H1 (cell line): Measurements from ENCODE around the gene OR5AP2. TPM values are rescaled to one million over a fixed set of nuclear protein-coding genes. Genes with fewer than 3 reads are reported as not detected.

ENCODE experiments used
- BACH1 ChIP-seq: IDR thresholded peaks from 2 replicates; pipeline ENCODE4 v1.6.1; 2012; ENCODE audit warnings: low read length, improper control_type of control experiment
- BCL11A ChIP-seq, 2 experiments: IDR thresholded peaks; one replicate each; pipeline ENCODE4 v1.6.1; 2011; ENCODE audit warnings: low read depth in 2 of 2, low read length in 2 of 2, mild to moderate bottlenecking in 2 of 2
- CTBP2 ChIP-seq: IDR thresholded peaks from 2 replicates; pipeline ENCODE4 v1.7.0; 2011; ENCODE audit warnings: borderline replicate concordance, mild to moderate bottlenecking, moderate library complexity, mixed read lengths, low read length; ENCODE audit not compliant: insufficient read depth, insufficient read length
- CTCF ChIP-seq, 3 experiments: IDR thresholded peaks; 1 replicate in 2 of 3; 2 replicates in 1 of 3; pipeline versions ENCODE4 v1.5.1 to v1.6.1; 2011; ENCODE audit warnings: low read length in 3 of 3, mild to moderate bottlenecking in 3 of 3, inconsistent platforms in 2 of 3, low read depth in 1 of 3, moderate library complexity in 1 of 3; ENCODE audit not compliant: insufficient read depth in 1 of 3; ENCODE audit errors: control extremely low read depth in 1 of 3
- EGR1 ChIP-seq: IDR thresholded peaks from 2 replicates; pipeline ENCODE4 v1.6.1; 2011; ENCODE audit warnings: low read depth, low read length, borderline replicate concordance
- EP300 ChIP-seq, 2 experiments: IDR thresholded peaks; 1 replicate in 1 of 2; 2 replicates in 1 of 2; pipeline ENCODE4 v1.6.1; 2011 to 2012; ENCODE audit warnings: low read depth in 2 of 2, low read length in 2 of 2, mild to moderate bottlenecking in 2 of 2, borderline replicate concordance in 1 of 2, inconsistent platforms in 1 of 2, moderate library complexity in 1 of 2
- FOSL1 ChIP-seq: IDR thresholded peaks from 2 replicates; pipeline ENCODE4 v1.6.1; 2011; ENCODE audit warnings: mild to moderate bottlenecking, low read depth, low read length, moderate library complexity; ENCODE audit not compliant: insufficient read depth
- HDAC2 ChIP-seq, 2 experiments: fragments of 300-600 bp in 1 of 2; sonication (generic) in 1 of 2; IDR thresholded peaks; 2 replicates each; pipeline ENCODE4 v1.6.1; 2011 to 2012; ENCODE audit warnings: low read depth in 2 of 2, low read length in 2 of 2, mild to moderate bottlenecking in 2 of 2, moderate library complexity in 2 of 2, borderline replicate concordance in 1 of 2, inconsistent platforms in 1 of 2
- HDAC6 ChIP-seq: IDR thresholded peaks from one replicate; pipeline ENCODE4 v1.7.1; 2012; ENCODE audit warnings: low read depth, mild to moderate bottlenecking, inconsistent platforms, low read length, moderate library complexity
- KDM4A ChIP-seq: IDR thresholded peaks from one replicate; pipeline ENCODE4 v1.7.1; 2012; ENCODE audit warnings: low read depth, mild to moderate bottlenecking, moderate library complexity, low read length, inconsistent platforms; ENCODE audit not compliant: severe bottlenecking
- MAFK ChIP-seq: IDR thresholded peaks from 2 replicates; pipeline ENCODE4 v1.6.1; 2012; ENCODE audit warnings: low read depth, mild to moderate bottlenecking, improper control_type of control experiment, low read length
- NANOG ChIP-seq: IDR thresholded peaks from 2 replicates; pipeline ENCODE4 v1.6.1; 2011; ENCODE audit warnings: low read length, low read depth, mild to moderate bottlenecking, inconsistent platforms; ENCODE audit not compliant: insufficient read depth, poor library complexity, severe bottlenecking
- POLR2A ChIP-seq, 2 experiments: IDR thresholded peaks; 1 replicate in 1 of 2; 2 replicates in 1 of 2; pipeline ENCODE4 v1.6.1; 2011; ENCODE audit warnings: low read depth in 2 of 2, low read length in 2 of 2, mild to moderate bottlenecking in 2 of 2; ENCODE audit errors: control extremely low read depth in 1 of 2
- POLR2AphosphoS5 ChIP-seq: IDR thresholded peaks from 2 replicates; pipeline ENCODE4 v1.6.1; 2011; ENCODE audit warnings: low read depth, low read length
- RNF2 ChIP-seq: fragments of 200-900, 300-1000 bp; sonication (generic); IDR thresholded peaks from 2 replicates; pipeline ENCODE4 v1.7.1; 2016; ENCODE audit warnings: borderline replicate concordance, low read depth, mild to moderate bottlenecking, antibody characterized with exemption, low read length; ENCODE audit not compliant: poor library complexity, severe bottlenecking; ENCODE audit errors: missing control alignments
- SAP30 ChIP-seq: fragments of 300-600 bp; sonication (generic); IDR thresholded peaks from 2 replicates; pipeline ENCODE4 v1.7.1; 2012; ENCODE audit warnings: low read length, moderate library complexity, mild to moderate bottlenecking, inconsistent platforms; ENCODE audit not compliant: insufficient read depth, insufficient replicate concordance
- SIN3A ChIP-seq, 2 experiments: IDR thresholded peaks in 1 of 2; conservative IDR thresholded peaks in 1 of 2; 2 replicates each; pipeline ENCODE4 v1.6.1; 2011 to 2012; ENCODE audit warnings: low read length in 2 of 2, improper control_type of control experiment in 1 of 2, low read depth in 1 of 2, mild to moderate bottlenecking in 1 of 2
- SP1 ChIP-seq: IDR thresholded peaks from 2 replicates; pipeline ENCODE4 v1.6.1; 2011; ENCODE audit warnings: low read depth, low read length
- SP2 ChIP-seq: IDR thresholded peaks from 2 replicates; pipeline ENCODE4 v1.6.1; 2012; ENCODE audit warnings: mild to moderate bottlenecking, low read length, inconsistent platforms
- TEAD4 ChIP-seq: IDR thresholded peaks from 2 replicates; pipeline ENCODE4 v1.6.1; 2012; ENCODE audit warnings: low read depth, low read length, inconsistent platforms, mixed read lengths
- polyA plus RNA-seq, 7 experiments: library from polyadenylated mRNA; depleted of rRNA in 3 of 7; stranded (reverse) in 5 of 7; unstranded in 2 of 7; fragments of >200 nt in 5 of 7; fragments of 200-250 nt in 2 of 7; gene quantifications; 1 replicate in 5 of 7; 2 replicates in 1 of 7; 4 replicates in 1 of 7; pipeline versions ENCODE4 v1.2.1 to v1.2.3, GENCODE V29; 2011 to 2013; ENCODE audit warnings: missing spikeins in 2 of 7, mixed read lengths in 2 of 7
- total RNA-seq: library from RNA; stranded (reverse); fragmentation: NEBNext Ultra II Directional; extraction: Animal tissue kit (Norgen Biotek cat#: 25700); gene quantifications from 2 replicates; pipeline ENCODE4 v1.2.1, GENCODE V29; 2021

Gene OR5AP2
- total and polyA plus RNA-seq, 2 of the 8 experiments (the other 6 are each of a cell fraction or from before 2014, with no cell fraction given), result not detected

GRCh38 chr11:56659755-56660154 is 17.5 kb upstream of the OR5AP2 start (continued):
- TF ChIP-seq CTCF (IDR thresholded peaks at IDR 0.05; ENCODE audit: control extremely low read depth in 1 of 3, insufficient read depth in 1 of 3, low read depth in 1 of 3, low read length in 3 of 3) (no peak), TEAD4 (peak; percentile 96), SP2 (no peak), SIN3A (conservative IDR thresholded peaks at IDR 0.05 in 1 of 2, IDR thresholded peaks at IDR 0.05 in 1 of 2; ENCODE audit: low read depth in 1 of 2, low read length in 2 of 2) (no peak), EGR1 (no peak), KDM4A (no peak), POLR2A (IDR thresholded peaks at IDR 0.05; ENCODE audit: control extremely low read depth in 1 of 2, low read depth in 2 of 2, low read length in 2 of 2) (peak in 1 of 2 experiments; percentile 85; a peak in 2 of 3 replicates), SAP30 (no peak), BCL11A (IDR thresholded peaks at IDR 0.05; ENCODE audit: low read depth in 2 of 2, low read length in 2 of 2) (peak in 1 of 2 experiments; percentile 53), MAFK (no peak), HDAC2 (IDR thresholded peaks at IDR 0.05; ENCODE audit: borderline replicate concordance in 1 of 2, low read depth in 2 of 2, low read length in 2 of 2) (peak; percentile 73 to 87; a peak in 2 of 4 replicates), EP300 (IDR thresholded peaks at IDR 0.05; ENCODE audit: borderline replicate concordance in 1 of 2, low read depth in 2 of 2, low read length in 2 of 2) (peak in 1 of 2 experiments; percentile 97; a peak in 2 of 3 replicates), BACH1 (no peak), HDAC6 (no peak), NANOG (peak; percentile 79), CTBP2 (no peak), SP1 (peak; percentile 86), RNF2 (no peak), POLR2AphosphoS5 (peak; percentile 65; the same call in 1 of the 2 replicates), FOSL1 (no peak)
